Ishikawa (cell line): ENCODE measurements around the gene HPRT1.

ENCODE experiments used
- CEBPB ChIP-seq: IDR thresholded peaks from 2 replicates; pipeline ENCODE4 v1.6.1; 2012
- CREB1 ChIP-seq: IDR thresholded peaks from 2 replicates; pipeline ENCODE4 v1.6.1; 2012; ENCODE audit warnings: low read depth
- EGR1 ChIP-seq: IDR thresholded peaks from 2 replicates; pipeline ENCODE4 v1.6.1; 2012
- EP300 ChIP-seq: IDR thresholded peaks from 2 replicates; pipeline ENCODE4 v1.6.1; 2012; ENCODE audit warnings: borderline replicate concordance
- FOXM1 ChIP-seq: IDR thresholded peaks from 2 replicates; pipeline ENCODE4 v1.6.1; 2012; ENCODE audit warnings: low read depth, borderline replicate concordance
- NFIC ChIP-seq: IDR thresholded peaks from 2 replicates; pipeline ENCODE4 v1.6.1; 2012
- RAD21 ChIP-seq: IDR thresholded peaks from 2 replicates; pipeline ENCODE4 v1.6.1; 2012; ENCODE audit warnings: low read depth
- TAF1 ChIP-seq: IDR thresholded peaks from 2 replicates; pipeline ENCODE4 v1.6.1; 2012; ENCODE audit warnings: low read depth, mild to moderate bottlenecking
- TCF12 ChIP-seq: IDR thresholded peaks from 2 replicates; pipeline ENCODE4 v1.6.1; 2012; ENCODE audit warnings: low read depth
- TEAD4 ChIP-seq: IDR thresholded peaks from 2 replicates; pipeline ENCODE4 v1.6.1; 2012
- YY1 ChIP-seq: IDR thresholded peaks from 2 replicates; pipeline ENCODE4 v1.6.1; 2012; ENCODE audit warnings: low read depth
- ZBTB7A ChIP-seq: IDR thresholded peaks from 2 replicates; pipeline ENCODE4 v1.6.1; 2012; ENCODE audit warnings: low read depth
- TF ChIP-seq, protein P1 (sequence below): IDR thresholded peaks from 2 replicates; pipeline ENCODE4 v1.6.1; 2012
- TF ChIP-seq, protein P2 (sequence below): IDR thresholded peaks from 2 replicates; pipeline ENCODE4 v1.6.1; 2012
- TF ChIP-seq, protein P3 (sequence below): IDR thresholded peaks from 2 replicates; pipeline ENCODE4 v1.6.1; 2012; ENCODE audit warnings: low read depth, mild to moderate bottlenecking

Gene HPRT1

DNA sequence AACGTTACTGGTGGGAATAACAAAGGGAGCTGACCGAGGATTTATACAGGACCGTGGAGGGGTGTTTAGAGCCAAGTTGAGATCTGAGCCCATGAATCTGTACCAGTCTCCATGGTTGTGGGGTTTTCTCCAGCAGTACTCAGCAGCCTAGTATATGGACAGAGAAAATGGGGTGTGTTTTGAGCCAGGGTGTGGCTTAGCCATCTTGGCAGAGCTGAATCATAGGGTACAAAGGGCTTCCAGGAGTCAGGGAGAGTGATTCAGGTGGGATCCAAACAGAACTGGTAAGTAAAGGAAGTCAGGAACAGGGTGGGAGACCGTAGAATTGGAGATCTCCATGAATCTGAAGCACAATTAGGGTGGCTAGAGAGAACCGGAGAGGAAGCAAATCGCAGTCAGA, 7.4 kb upstream of the HPRT1 start:
- no peak for TF ChIP-seq ZBTB7A
- TF ChIP-seq NFIC, result no peak
- TF ChIP-seq FOXM1, result no peak
- no peak for TF ChIP-seq EGR1
- TF ChIP-seq, protein P1, sequence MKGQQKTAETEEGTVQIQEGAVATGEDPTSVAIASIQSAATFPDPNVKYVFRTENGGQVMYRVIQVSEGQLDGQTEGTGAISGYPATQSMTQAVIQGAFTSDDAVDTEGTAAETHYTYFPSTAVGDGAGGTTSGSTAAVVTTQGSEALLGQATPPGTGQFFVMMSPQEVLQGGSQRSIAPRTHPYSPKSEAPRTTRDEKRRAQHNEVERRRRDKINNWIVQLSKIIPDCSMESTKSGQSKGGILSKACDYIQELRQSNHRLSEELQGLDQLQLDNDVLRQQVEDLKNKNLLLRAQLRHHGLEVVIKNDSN, result no peak

DNA sequence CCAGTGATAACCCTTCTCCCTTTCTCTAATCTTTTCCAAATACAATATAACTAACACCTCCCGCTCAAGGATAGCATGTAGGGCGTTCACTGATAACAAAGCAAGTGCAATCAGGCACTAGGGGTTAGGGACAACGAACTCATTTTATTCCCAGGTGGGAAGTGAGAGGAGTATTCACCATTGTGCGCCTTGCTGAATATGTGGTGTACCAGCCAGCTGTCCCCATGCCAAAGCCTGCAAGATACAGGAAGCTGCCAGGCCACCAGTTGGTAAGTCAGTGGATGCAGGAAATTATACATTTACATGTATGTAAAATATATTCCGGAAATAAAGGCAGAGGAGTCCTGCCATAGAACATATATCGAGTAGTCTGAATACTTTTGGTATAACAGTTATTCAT, 6.3 kb upstream of the HPRT1 start:
- TF ChIP-seq CEBPB (no peak), NFIC (no peak), TEAD4 (no peak), TCF12 (no peak), FOXM1 (no peak), RAD21 (no peak), TAF1 (no peak), EP300 (no peak), YY1 (no peak), ZBTB7A (no peak), CREB1 (no peak), EGR1 (no peak)
- TF ChIP-seq, protein P2, sequence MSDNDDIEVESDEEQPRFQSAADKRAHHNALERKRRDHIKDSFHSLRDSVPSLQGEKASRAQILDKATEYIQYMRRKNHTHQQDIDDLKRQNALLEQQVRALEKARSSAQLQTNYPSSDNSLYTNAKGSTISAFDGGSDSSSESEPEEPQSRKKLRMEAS, result no peak
- TF ChIP-seq, protein P1, result no peak
- TF ChIP-seq, protein P3, sequence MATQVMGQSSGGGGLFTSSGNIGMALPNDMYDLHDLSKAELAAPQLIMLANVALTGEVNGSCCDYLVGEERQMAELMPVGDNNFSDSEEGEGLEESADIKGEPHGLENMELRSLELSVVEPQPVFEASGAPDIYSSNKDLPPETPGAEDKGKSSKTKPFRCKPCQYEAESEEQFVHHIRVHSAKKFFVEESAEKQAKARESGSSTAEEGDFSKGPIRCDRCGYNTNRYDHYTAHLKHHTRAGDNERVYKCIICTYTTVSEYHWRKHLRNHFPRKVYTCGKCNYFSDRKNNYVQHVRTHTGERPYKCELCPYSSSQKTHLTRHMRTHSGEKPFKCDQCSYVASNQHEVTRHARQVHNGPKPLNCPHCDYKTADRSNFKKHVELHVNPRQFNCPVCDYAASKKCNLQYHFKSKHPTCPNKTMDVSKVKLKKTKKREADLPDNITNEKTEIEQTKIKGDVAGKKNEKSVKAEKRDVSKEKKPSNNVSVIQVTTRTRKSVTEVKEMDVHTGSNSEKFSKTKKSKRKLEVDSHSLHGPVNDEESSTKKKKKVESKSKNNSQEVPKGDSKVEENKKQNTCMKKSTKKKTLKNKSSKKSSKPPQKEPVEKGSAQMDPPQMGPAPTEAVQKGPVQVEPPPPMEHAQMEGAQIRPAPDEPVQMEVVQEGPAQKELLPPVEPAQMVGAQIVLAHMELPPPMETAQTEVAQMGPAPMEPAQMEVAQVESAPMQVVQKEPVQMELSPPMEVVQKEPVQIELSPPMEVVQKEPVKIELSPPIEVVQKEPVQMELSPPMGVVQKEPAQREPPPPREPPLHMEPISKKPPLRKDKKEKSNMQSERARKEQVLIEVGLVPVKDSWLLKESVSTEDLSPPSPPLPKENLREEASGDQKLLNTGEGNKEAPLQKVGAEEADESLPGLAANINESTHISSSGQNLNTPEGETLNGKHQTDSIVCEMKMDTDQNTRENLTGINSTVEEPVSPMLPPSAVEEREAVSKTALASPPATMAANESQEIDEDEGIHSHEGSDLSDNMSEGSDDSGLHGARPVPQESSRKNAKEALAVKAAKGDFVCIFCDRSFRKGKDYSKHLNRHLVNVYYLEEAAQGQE, result no peak

DNA sequence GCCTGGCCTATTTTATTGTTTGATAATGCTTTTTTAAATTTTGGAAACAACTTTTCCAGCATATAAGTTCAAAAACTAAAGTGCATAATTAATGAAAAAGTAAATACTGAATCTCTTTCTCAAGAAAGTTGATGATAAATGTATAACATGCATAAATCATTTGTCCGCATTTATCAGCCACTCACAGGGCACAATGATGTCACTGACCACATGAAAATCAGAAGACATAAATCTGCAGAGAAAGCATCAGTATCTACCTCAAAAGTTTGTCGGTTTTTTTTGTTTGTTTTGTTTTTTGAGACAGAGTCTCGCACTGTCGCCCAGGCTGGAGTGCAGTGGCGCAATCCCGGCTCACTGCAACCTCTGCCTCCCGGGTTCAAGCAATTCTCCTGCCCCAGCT, 5.5 kb upstream of the HPRT1 start:
- no peak for TF ChIP-seq TEAD4
- TF ChIP-seq YY1, result no peak
- TF ChIP-seq ZBTB7A, result no peak
- no peak for TF ChIP-seq NFIC
- no peak for TF ChIP-seq FOXM1
- TF ChIP-seq EP300, result no peak
- no peak for TF ChIP-seq EGR1
- TF ChIP-seq, protein P3, result no peak
- TF ChIP-seq, protein P2, result no peak
- TF ChIP-seq RAD21, result no peak
- TF ChIP-seq TCF12, result no peak
- TF ChIP-seq CREB1, result no peak
- TF ChIP-seq, protein P1, result no peak

DNA sequence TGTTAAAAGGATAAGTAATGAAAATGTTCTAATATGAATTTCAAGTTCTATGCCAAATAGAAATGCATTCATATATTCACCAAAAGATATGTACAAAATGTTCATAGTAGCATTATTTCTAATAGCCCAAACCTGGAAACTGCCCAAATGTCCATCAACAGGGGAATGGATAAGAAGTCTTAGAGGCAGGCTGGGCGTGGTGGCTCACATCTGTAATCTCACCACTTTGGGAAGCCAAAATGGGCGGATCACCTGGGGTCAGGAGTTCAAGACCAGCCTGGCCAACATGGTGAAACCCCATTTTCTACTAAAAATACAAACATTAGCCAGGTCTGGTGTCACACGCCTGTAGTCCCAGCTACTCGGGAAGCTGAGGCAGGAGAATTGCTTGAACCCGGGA, 2.3 kb upstream of the HPRT1 start:
- TF ChIP-seq TCF12, result no peak
- TF ChIP-seq, protein P1, result no peak
- TF ChIP-seq TEAD4, result no peak
- TF ChIP-seq NFIC, result no peak
- TF ChIP-seq TAF1, result no peak
- TF ChIP-seq CREB1, result no peak
- no peak for TF ChIP-seq CEBPB
- no peak for TF ChIP-seq YY1
- TF ChIP-seq, protein P3, result no peak
- no peak for TF ChIP-seq EGR1
- no peak for TF ChIP-seq EP300
- no peak for TF ChIP-seq RAD21
- TF ChIP-seq FOXM1, result no peak
- TF ChIP-seq ZBTB7A, result no peak
- TF ChIP-seq, protein P2, result no peak
